LNCaP clone FGC (cell line): Measurements from ENCODE around the gene CEP350.
"Not testable (repeated sequence)": the region's sequence is repeated elsewhere in the genome, so short reads cannot be mapped to it uniquely, and the experiment has no call there.

Experiments
- DNase-seq: peaks from one replicate; pipeline ENCODE4 v3.0.0-alpha.2; 2011; ENCODE audit warnings: low read depth
- H3K4me3 ChIP-seq: 2 replicates; pipeline ENCODE4 v1.5.1; 2011; ENCODE audit warnings: mild to moderate bottlenecking, low read depth, low read length, control low read depth
- TF ChIP-seq, protein P1 (sequence below): IDR thresholded peaks from 2 replicates; pipeline ENCODE4 v1.5.1; 2012; ENCODE audit warnings: mild to moderate bottlenecking; ENCODE audit not compliant: control insufficient read depth, insufficient read depth; ENCODE audit errors: extremely low read depth

CEP350 gene

GRCh38 chr1:180130651-180131050, 176.0 kb downstream of the CEP350 start:
- TF ChIP-seq, protein P1, sequence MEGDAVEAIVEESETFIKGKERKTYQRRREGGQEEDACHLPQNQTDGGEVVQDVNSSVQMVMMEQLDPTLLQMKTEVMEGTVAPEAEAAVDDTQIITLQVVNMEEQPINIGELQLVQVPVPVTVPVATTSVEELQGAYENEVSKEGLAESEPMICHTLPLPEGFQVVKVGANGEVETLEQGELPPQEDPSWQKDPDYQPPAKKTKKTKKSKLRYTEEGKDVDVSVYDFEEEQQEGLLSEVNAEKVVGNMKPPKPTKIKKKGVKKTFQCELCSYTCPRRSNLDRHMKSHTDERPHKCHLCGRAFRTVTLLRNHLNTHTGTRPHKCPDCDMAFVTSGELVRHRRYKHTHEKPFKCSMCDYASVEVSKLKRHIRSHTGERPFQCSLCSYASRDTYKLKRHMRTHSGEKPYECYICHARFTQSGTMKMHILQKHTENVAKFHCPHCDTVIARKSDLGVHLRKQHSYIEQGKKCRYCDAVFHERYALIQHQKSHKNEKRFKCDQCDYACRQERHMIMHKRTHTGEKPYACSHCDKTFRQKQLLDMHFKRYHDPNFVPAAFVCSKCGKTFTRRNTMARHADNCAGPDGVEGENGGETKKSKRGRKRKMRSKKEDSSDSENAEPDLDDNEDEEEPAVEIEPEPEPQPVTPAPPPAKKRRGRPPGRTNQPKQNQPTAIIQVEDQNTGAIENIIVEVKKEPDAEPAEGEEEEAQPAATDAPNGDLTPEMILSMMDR = no peak

DNA sequence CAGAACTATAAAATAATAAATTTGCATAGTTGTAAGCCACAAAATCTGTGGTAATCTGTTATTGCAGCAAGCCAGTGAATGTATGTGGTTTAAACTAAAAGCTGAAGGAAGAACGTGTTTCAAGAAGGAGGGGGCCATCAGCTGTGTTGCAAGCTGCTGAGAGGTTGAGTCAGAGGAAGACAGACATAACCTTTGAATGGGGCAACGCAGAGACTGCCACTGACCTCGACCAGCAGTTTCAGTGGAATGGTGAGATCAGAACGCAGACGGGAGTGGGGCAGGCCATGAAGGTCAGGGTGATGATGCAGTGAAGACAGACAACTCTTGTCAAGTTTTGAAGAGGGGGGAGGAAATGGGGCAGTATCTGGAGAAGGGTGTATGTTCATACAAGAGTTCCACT, 176.9 kb downstream of the CEP350 start:
- TF ChIP-seq, protein P1 = no peak
- H3K4me3 ChIP-seq = no peak overlapping the region
- DNase-seq = no peak

More at GRCh38 chr1:180130651-180131050, 176.0 kb downstream of the CEP350 start:
- no peak for DNase-seq
- H3K4me3 ChIP-seq = no peak overlapping the region

GRCh38 chr1:180133193-180133592, 178.6 kb downstream of the CEP350 start:
- TF ChIP-seq, protein P1 = no peak
- H3K4me3 ChIP-seq = no peak overlapping the region
- DNase-seq = no peak

DNA sequence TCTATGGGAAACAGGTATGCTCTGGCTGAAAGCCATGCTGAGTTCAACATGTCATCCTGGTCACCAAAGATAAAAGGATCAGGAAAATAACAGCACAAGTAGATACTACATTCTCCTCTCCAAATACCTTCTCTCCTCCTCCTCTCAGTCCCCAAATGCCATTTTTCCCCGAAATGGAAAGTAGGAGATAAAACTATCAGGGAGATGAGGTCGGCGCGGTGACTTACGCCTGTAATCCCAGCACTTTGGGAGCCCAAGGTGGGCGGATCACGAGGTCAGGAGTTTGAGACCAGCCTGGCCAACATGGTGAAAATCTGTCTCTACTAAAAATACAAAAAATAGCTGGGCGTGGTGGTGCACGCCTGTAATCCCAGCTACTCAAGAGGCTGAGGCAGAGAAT, 179.1 kb downstream of the CEP350 start:
- H3K4me3 ChIP-seq, DNase-seq: not testable (repeated sequence)

DNA sequence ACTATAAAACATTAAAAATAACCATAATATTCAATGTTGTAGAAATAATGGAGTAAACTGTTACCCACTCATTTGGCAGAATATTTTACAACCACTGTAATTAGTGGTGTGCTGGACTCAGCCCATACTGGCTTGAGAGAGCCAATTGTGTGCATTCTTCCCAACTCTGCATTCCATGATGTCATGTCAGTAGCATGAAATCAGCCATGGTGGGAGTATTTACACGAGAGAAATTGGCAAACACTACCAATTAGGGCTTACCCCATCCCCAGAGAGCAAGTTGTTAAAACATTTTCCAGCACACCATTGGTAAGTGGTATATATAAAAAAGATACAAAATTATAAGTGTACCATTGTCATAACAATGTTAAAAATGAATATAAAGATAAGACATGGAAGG, 180.9 kb downstream of the CEP350 start:
- no peak overlapping the region for H3K4me3 ChIP-seq
- TF ChIP-seq, protein P1 = no peak
- DNase-seq = no peak

DNA sequence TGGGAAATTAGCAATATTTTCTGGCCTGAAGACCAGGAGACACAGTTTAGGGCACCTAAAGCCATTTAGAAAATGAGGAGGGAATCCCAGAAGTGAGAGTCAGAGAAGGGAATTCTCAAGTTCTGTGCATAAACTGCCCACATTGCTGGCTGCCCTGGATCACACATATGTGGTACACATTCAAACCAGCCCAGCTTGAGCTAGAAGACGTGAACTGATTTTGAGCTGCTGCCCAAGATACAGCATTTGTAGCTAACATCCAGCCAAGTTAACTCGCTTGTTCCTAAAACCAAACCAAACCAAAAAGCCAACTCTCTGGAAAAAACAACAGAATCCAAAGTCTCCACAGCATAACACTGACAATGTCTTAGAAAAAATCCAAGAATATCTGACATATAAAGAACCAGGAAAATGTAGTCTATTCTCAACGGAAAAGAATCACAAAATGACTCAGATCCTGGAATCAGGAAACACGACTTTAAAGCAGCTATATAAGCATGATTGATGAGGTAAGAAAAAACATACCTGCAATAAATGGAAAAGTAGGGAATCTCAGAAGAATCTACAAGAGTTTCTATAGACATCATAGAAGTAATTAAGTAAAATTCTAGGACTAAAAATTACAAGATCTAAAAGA, 181.8 kb downstream of the CEP350 start:
- no peak overlapping the region for H3K4me3 ChIP-seq
- no peak for DNase-seq
- TF ChIP-seq, protein P1 = no peak

GRCh38 chr1:180136968-180137356, 182.4 kb downstream of the CEP350 start:
- TF ChIP-seq, protein P1 = no peak
- DNase-seq = no peak
- H3K4me3 ChIP-seq = no peak overlapping the region
